Frontal cortex (tissue), 1 donor: ENCODE measurements around the gene ZBED4. TPM values are rescaled to one million over a fixed set of nuclear protein-coding genes. Genes with fewer than 3 reads are reported as not detected.

Experiments used
- small RNA-seq: library from RNA; depleted of rRNA; stranded (forward); fragments of <200 nt; gene quantifications from one replicate; pipeline ENCODE3, GENCODE V24; 2014
- total RNA-seq: library from RNA; depleted of rRNA; stranded (reverse); fragments of >200 nt; gene quantifications from one replicate; pipeline ENCODE4 v1.2.3, GENCODE V29; 2014

Gene ZBED4
- total RNA-seq, 1 donor from 2014 or later, result 23.2 TPM

Small RNAs within 50 kb of the gene (small RNA-seq; reads per million reads assigned to genes)
- gene AL117328.1 (not detected), gene RF00017 (not detected)

Other genes starting within 250 kb of the ZBED4 start
- 50.1 TPM for gene BRD1, start 26.0 kb upstream of the ZBED4 start, total RNA-seq
- gene ALG12, start 64.6 kb downstream of the ZBED4 start, total RNA-seq, result 8.6 TPM
- gene CRELD2, start 64.8 kb downstream of the ZBED4 start, total RNA-seq, result 17.5 TPM
- gene PIM3, start 106.9 kb downstream of the ZBED4 start, total RNA-seq, result 16.3 TPM
- gene IL17REL, start 158.9 kb downstream of the ZBED4 start, total RNA-seq, result under 0.01 TPM
- not detected for gene TTLL8, start 204.5 kb downstream of the ZBED4 start, total RNA-seq
- 17.9 TPM for gene MLC1, start 231.6 kb downstream of the ZBED4 start, total RNA-seq
- gene MOV10L1, start 236.2 kb downstream of the ZBED4 start, total RNA-seq, result 3.3 TPM